ENCODE data around the gene DACT2.
"Not testable (repeated sequence)": the region's sequence is repeated elsewhere in the genome, so short reads cannot be mapped to it uniquely, and the experiment has no call there.

Gene DACT2

GRCh38 chr6:168320634-168321033 lies 1.1 kb upstream of the DACT2 start:
- peaks cover 3% of the 10 kb centered on the region; the same call in 1 of the 2 replicates for H3K27me3 ChIP-seq (ENCODE audit: control insufficient read depth, insufficient read depth, low read length)
- DNase-seq (ENCODE audit: low read depth, low spot score): no peak
- no CpG with 5 or more reads among the region's 9 CpGs for WGBS (ENCODE audit: insufficient coverage, insufficient read length)
- no peak overlapping the region for H3K27ac ChIP-seq (ENCODE audit: low read length)
- H3K4me1 ChIP-seq (ENCODE audit: control insufficient read depth, insufficient read depth, low read length): peaks cover 3% of the 10 kb centered on the region
- no peaks in the 10 kb centered on the region for H3K9me3 ChIP-seq (ENCODE audit: control insufficient read depth, insufficient read depth, low read length)
- no peak overlapping the region for H3K4me3 ChIP-seq (ENCODE audit: low read length)
- no peaks in the 10 kb centered on the region for H3K36me3 ChIP-seq (ENCODE audit: control insufficient read depth, insufficient read depth, low read length)

- Histone ChIP-seq H3K27me3 (ENCODE audit: control insufficient read depth, insufficient read depth, low read length) (peaks cover 3% of the 10 kb centered on the region; the same call in 1 of the 2 replicates), H3K27ac (ENCODE audit: low read length) (no peak overlapping the region), H3K4me1 (ENCODE audit: control insufficient read depth, insufficient read depth, low read length) (peaks cover 6% of the 10 kb centered on the region), H3K36me3 (ENCODE audit: control insufficient read depth, insufficient read depth, low read length) (no peaks in the 10 kb centered on the region), H3K4me3 (ENCODE audit: low read length) (peak overlapping the region; percentile 76; the same call in 1 of the 2 replicates), H3K9me3 (ENCODE audit: control insufficient read depth, insufficient read depth, low read length) (no peaks in the 10 kb centered on the region)
- no peak for DNase-seq (ENCODE audit: low read depth, low spot score)
- WGBS (ENCODE audit: insufficient coverage, insufficient read length): no CpG with 5 or more reads among the region's 33 CpGs
Measured at GRCh38 chr6:168318579-168319278, 848 bp downstream of the DACT2 start.

- Histone ChIP-seq H3K4me3 (ENCODE audit: low read length) (no peak overlapping the region), H3K9me3 (ENCODE audit: control insufficient read depth, insufficient read depth, low read length) (no peaks in the 10 kb centered on the region), H3K36me3 (ENCODE audit: control insufficient read depth, insufficient read depth, low read length) (no peaks in the 10 kb centered on the region), H3K4me1 (ENCODE audit: control insufficient read depth, insufficient read depth, low read length) (peaks cover 6% of the 10 kb centered on the region), H3K27ac (ENCODE audit: low read length) (no peak overlapping the region), H3K27me3 (ENCODE audit: control insufficient read depth, insufficient read depth, low read length) (peaks cover 3% of the 10 kb centered on the region; the same call in 1 of the 2 replicates)
- WGBS (ENCODE audit: insufficient coverage, insufficient read length): no CpG with 5 or more reads among the region's 12 CpGs
- DNase-seq (ENCODE audit: low read depth, low spot score): no peak
Measured at GRCh38 chr6:168318090-168318489, 1.5 kb downstream of the DACT2 start.

GRCh38 chr6:168315596-168315995 lies 4.0 kb downstream of the DACT2 start:
- Histone ChIP-seq H3K36me3 (ENCODE audit: control insufficient read depth, insufficient read depth, low read length) (no peaks in the 10 kb centered on the region), H3K4me1 (ENCODE audit: control insufficient read depth, insufficient read depth, low read length) (peaks cover 6% of the 10 kb centered on the region), H3K27ac (ENCODE audit: low read length) (no peak overlapping the region), H3K9me3 (ENCODE audit: control insufficient read depth, insufficient read depth, low read length) (no peaks in the 10 kb centered on the region), H3K4me3 (ENCODE audit: low read length) (no peak overlapping the region), H3K27me3 (ENCODE audit: control insufficient read depth, insufficient read depth, low read length) (peaks cover 3% of the 10 kb centered on the region; the same call in 1 of the 2 replicates)
- no CpG with 5 or more reads among the region's 5 CpGs for WGBS (ENCODE audit: insufficient coverage, insufficient read length)
- DNase-seq (ENCODE audit: low read depth, low spot score): no peak

GRCh38 chr6:168314948-168315347 lies 4.6 kb downstream of the DACT2 start:
- DNase-seq (ENCODE audit: low read depth, low spot score): no peak
- H3K36me3 ChIP-seq (ENCODE audit: control insufficient read depth, insufficient read depth, low read length): 0 out of 2 replicates have a peak, but pooled peaks cover 2% of the 10 kb centered on the region
- H3K27ac ChIP-seq (ENCODE audit: low read length): no peak overlapping the region
- no CpG with 5 or more reads among the region's 10 CpGs for WGBS (ENCODE audit: insufficient coverage, insufficient read length)
- H3K4me1 ChIP-seq (ENCODE audit: control insufficient read depth, insufficient read depth, low read length): peaks cover 6% of the 10 kb centered on the region
- no peaks in the 10 kb centered on the region for H3K9me3 ChIP-seq (ENCODE audit: control insufficient read depth, insufficient read depth, low read length)
- H3K4me3 ChIP-seq (ENCODE audit: low read length): no peak overlapping the region
- H3K27me3 ChIP-seq (ENCODE audit: control insufficient read depth, insufficient read depth, low read length): peaks cover 3% of the 10 kb centered on the region; the same call in 1 of the 2 replicates

- DNase-seq (ENCODE audit: low read depth, low spot score): no peak
- Histone ChIP-seq H3K36me3 (ENCODE audit: control insufficient read depth, insufficient read depth, low read length) (peaks cover 2% of the 10 kb centered on the region; the same call in 1 of the 2 replicates), H3K4me1 (ENCODE audit: control insufficient read depth, insufficient read depth, low read length) (peaks cover 6% of the 10 kb centered on the region), H3K9me3 (ENCODE audit: control insufficient read depth, insufficient read depth, low read length) (no peaks in the 10 kb centered on the region), H3K4me3 (ENCODE audit: low read length) (no peak overlapping the region), H3K27me3 (ENCODE audit: control insufficient read depth, insufficient read depth, low read length) (peaks cover 3% of the 10 kb centered on the region; the same call in 1 of the 2 replicates), H3K27ac (ENCODE audit: low read length) (no peak overlapping the region)
- no CpG with 5 or more reads among the region's 12 CpGs for WGBS (ENCODE audit: insufficient coverage, insufficient read length)
Measured at GRCh38 chr6:168314021-168314420, 5.6 kb downstream of the DACT2 start.

- Histone ChIP-seq H3K27me3 (ENCODE audit: control insufficient read depth, insufficient read depth, low read length) (peaks cover under 1% of the 10 kb centered on the region; the same call in 1 of the 2 replicates), H3K4me3 (ENCODE audit: low read length) (no peak overlapping the region)
Measured at GRCh38 chr6:168313431-168314011, 6.1 kb downstream of the DACT2 start.

GRCh38 chr6:168312125-168312507 lies 7.5 kb downstream of the DACT2 start:
- no CpG with 5 or more reads among the region's 8 CpGs for WGBS (ENCODE audit: insufficient coverage, insufficient read length)

More at GRCh38 chr6:168313431-168314011, 6.1 kb downstream of the DACT2 start:
- H3K27ac ChIP-seq (ENCODE audit: low read length): no peak overlapping the region
- no CpG with 5 or more reads among the region's 15 CpGs for WGBS (ENCODE audit: insufficient coverage, insufficient read length)
- no peaks in the 10 kb centered on the region for H3K9me3 ChIP-seq (ENCODE audit: control insufficient read depth, insufficient read depth, low read length)
- H3K36me3 ChIP-seq (ENCODE audit: control insufficient read depth, insufficient read depth, low read length): peaks cover 2% of the 10 kb centered on the region; the same call in 1 of the 2 replicates
- DNase-seq (ENCODE audit: low read depth, low spot score): no peak
- H3K4me1 ChIP-seq (ENCODE audit: control insufficient read depth, insufficient read depth, low read length): peaks cover 3% of the 10 kb centered on the region

GRCh38 chr6:168311410-168312124 lies 8.0 kb downstream of the DACT2 start:
- H3K4me1 ChIP-seq (ENCODE audit: control insufficient read depth, insufficient read depth, low read length): peaks cover 3% of the 10 kb centered on the region
- 100% methylated on average over 1 of the region's 11 CpGs for WGBS (ENCODE audit: insufficient coverage, insufficient read length)
- H3K4me3 ChIP-seq (ENCODE audit: low read length): no peak overlapping the region
- peaks cover 2% of the 10 kb centered on the region; the same call in 1 of the 2 replicates for H3K36me3 ChIP-seq (ENCODE audit: control insufficient read depth, insufficient read depth, low read length)
- H3K9me3 ChIP-seq (ENCODE audit: control insufficient read depth, insufficient read depth, low read length): no peaks in the 10 kb centered on the region
- DNase-seq (ENCODE audit: low read depth, low spot score): no peak
- no peak overlapping the region for H3K27ac ChIP-seq (ENCODE audit: low read length)
- no peaks in the 10 kb centered on the region for H3K27me3 ChIP-seq (ENCODE audit: control insufficient read depth, insufficient read depth, low read length)

More at GRCh38 chr6:168312125-168312507, 7.5 kb downstream of the DACT2 start:
- H3K4me1 ChIP-seq (ENCODE audit: control insufficient read depth, insufficient read depth, low read length); H3K27ac ChIP-seq (ENCODE audit: low read length); H3K4me3 ChIP-seq (ENCODE audit: low read length); DNase-seq (ENCODE audit: low read depth, low spot score); H3K36me3 ChIP-seq (ENCODE audit: control insufficient read depth, insufficient read depth, low read length); H3K27me3 ChIP-seq (ENCODE audit: control insufficient read depth, insufficient read depth, low read length); H3K9me3 ChIP-seq (ENCODE audit: control insufficient read depth, insufficient read depth, low read length): not testable (repeated sequence)

- Histone ChIP-seq H3K9me3 (ENCODE audit: control insufficient read depth, insufficient read depth, low read length) (no peaks in the 10 kb centered on the region), H3K4me3 (ENCODE audit: low read length) (no peak overlapping the region), H3K27me3 (ENCODE audit: control insufficient read depth, insufficient read depth, low read length) (no peaks in the 10 kb centered on the region), H3K4me1 (ENCODE audit: control insufficient read depth, insufficient read depth, low read length) (peaks cover 3% of the 10 kb centered on the region), H3K27ac (ENCODE audit: low read length) (no peak overlapping the region), H3K36me3 (ENCODE audit: control insufficient read depth, insufficient read depth, low read length) (peaks cover 2% of the 10 kb centered on the region; the same call in 1 of the 2 replicates)
- WGBS (ENCODE audit: insufficient coverage, insufficient read length): no CpG with 5 or more reads among the region's 10 CpGs
- no peak for DNase-seq (ENCODE audit: low read depth, low spot score)
Measured at GRCh38 chr6:168310945-168311344, 8.6 kb downstream of the DACT2 start.
